ENCODE results near the gene MAML2.

MAML2 gene

DNA sequence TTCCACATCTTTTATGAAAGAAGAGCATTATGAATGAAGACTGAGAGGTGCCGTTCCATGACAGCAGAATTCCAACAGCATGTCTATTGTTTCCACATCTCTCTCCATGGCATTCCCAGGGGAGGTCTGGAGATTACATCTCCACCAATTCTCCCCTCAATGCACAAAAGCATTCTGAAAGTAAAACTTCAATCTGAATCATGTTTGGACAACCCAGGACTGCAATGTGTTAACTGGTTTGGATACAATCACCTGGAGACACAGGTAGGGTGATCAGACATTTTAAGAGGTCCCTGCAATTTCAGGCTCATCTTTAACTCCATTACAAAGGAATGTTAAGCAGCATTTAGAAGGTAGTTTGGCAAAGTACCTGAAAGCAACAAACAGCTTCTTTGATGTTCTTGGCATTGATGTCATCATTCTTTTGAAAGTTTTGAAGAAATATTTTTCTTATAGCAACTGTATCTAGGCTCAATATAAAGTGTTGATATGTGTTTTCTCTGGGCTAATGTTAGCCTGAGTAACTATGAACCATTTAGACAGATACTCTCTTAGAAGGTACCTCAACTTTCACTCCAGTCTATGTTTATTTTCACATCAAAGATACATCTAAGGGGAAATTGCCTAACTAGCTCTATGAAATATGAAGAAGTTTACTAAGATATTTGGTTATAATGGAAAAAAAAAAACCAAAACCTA lies 237.6 kb downstream of the MAML2 start:
- Histone ChIP-seq H3K4me2 (ENCODE audit: insufficient read depth, low read length) (no peak overlapping the region), H3K36me3 (ENCODE audit: insufficient read depth, low read length) (no peaks in the 10 kb centered on the region), H3K27me3 (ENCODE audit: insufficient read depth, low read length, poor library complexity) (no peaks in the 10 kb centered on the region), H3K4me3 (ENCODE audit: low read depth in 1 of 2, low read length in 2 of 2) (no peak overlapping the region), H3K27ac (ENCODE audit: low read length) (no peak overlapping the region), H3K9me3 (ENCODE audit: insufficient read depth, low read length, severe bottlenecking) (no peaks in the 10 kb centered on the region), H3K9ac (ENCODE audit: low read depth, low read length) (no peak overlapping the region), H2AFZ (ENCODE audit: low read depth, low read length) (no peak overlapping the region), H3K79me2 (ENCODE audit: insufficient read depth, low read length) (no peaks in the 10 kb centered on the region), H3K4me1 (ENCODE audit: insufficient read depth, low read length) (no peaks in the 10 kb centered on the region), H4K20me1 (ENCODE audit: insufficient read depth, low read length) (no peaks in the 10 kb centered on the region)
- TF ChIP-seq, protein P1, sequence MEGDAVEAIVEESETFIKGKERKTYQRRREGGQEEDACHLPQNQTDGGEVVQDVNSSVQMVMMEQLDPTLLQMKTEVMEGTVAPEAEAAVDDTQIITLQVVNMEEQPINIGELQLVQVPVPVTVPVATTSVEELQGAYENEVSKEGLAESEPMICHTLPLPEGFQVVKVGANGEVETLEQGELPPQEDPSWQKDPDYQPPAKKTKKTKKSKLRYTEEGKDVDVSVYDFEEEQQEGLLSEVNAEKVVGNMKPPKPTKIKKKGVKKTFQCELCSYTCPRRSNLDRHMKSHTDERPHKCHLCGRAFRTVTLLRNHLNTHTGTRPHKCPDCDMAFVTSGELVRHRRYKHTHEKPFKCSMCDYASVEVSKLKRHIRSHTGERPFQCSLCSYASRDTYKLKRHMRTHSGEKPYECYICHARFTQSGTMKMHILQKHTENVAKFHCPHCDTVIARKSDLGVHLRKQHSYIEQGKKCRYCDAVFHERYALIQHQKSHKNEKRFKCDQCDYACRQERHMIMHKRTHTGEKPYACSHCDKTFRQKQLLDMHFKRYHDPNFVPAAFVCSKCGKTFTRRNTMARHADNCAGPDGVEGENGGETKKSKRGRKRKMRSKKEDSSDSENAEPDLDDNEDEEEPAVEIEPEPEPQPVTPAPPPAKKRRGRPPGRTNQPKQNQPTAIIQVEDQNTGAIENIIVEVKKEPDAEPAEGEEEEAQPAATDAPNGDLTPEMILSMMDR (IDR thresholded peaks at IDR 0.05; ENCODE audit: borderline replicate concordance, extremely low read depth, low read length, poor library complexity, severe bottlenecking): no peak
- TF ChIP-seq EZH2 (IDR thresholded peaks at IDR 0.05; ENCODE audit: borderline replicate concordance, low read depth, low read length, severe bottlenecking): no peak
- ATAC-seq (ENCODE audit: insufficient read depth, low read depth) (no peak), DNase-seq (no peak)

DNA sequence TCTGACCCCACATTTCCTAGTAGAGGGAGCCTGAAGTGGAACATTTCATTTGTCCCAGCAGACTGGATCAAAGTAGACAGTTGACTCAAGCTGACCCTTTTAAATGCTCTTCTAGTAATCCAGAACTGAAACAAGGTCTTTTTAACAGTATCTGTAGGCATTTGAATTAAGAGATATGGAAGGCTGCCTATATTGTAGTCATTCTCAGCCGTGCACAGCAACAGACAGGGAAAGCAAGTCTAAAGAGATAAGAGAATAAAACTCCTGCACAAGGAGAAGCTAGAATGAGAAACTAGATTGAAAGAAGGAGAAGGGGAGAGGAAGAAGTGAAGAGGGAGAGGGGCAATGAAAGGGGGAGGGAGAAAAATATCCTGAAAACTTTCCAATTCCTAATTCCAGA lies 238.5 kb downstream of the MAML2 start:
- H4K20me1 ChIP-seq (ENCODE audit: insufficient read depth, low read length): no peaks in the 10 kb centered on the region
- no peak overlapping the region for H3K9ac ChIP-seq (ENCODE audit: low read depth, low read length)
- no peak overlapping the region for H2AFZ ChIP-seq (ENCODE audit: low read depth, low read length)
- H3K4me2 ChIP-seq (ENCODE audit: insufficient read depth, low read length): no peak overlapping the region
- no peaks in the 10 kb centered on the region for H3K9me3 ChIP-seq (ENCODE audit: insufficient read depth, low read length, severe bottlenecking)
- H3K4me1 ChIP-seq (ENCODE audit: insufficient read depth, low read length): no peaks in the 10 kb centered on the region
- ATAC-seq (ENCODE audit: insufficient read depth, low read depth) (no peak), DNase-seq (no peak)
- no peaks in the 10 kb centered on the region for H3K36me3 ChIP-seq (ENCODE audit: insufficient read depth, low read length)
- no peaks in the 10 kb centered on the region for H3K79me2 ChIP-seq (ENCODE audit: insufficient read depth, low read length)
- no peaks in the 10 kb centered on the region for H3K27me3 ChIP-seq (ENCODE audit: insufficient read depth, low read length, poor library complexity)
- H3K4me3 ChIP-seq (ENCODE audit: low read depth in 1 of 2, low read length in 2 of 2): no peak overlapping the region
- no peak for TF ChIP-seq EZH2 (IDR thresholded peaks at IDR 0.05; ENCODE audit: borderline replicate concordance, low read depth, low read length, severe bottlenecking)
- TF ChIP-seq, protein P1 (IDR thresholded peaks at IDR 0.05; ENCODE audit: borderline replicate concordance, extremely low read depth, low read length, poor library complexity, severe bottlenecking): no peak
- no peak overlapping the region for H3K27ac ChIP-seq (ENCODE audit: low read length)

DNA sequence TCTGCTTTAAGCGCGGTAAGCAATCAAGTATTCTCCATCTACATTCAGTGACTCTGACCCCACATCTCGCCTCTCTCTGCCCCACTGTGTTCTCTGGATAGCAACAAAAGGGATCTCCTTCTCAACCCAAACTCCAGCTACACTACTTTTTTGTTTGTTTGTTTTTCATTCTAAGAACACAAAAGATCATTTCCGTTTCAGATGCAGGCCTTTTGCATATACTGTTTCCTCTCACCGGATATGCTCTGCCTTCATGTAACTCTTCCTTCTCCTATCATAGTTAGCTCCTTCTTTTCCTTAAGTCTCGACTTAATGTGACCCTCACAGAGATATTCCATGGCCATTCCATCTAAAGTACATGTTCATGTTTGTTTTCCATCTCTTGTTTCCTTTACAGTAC lies 239.3 kb downstream of the MAML2 start:
- no peak for TF ChIP-seq EZH2 (IDR thresholded peaks at IDR 0.05; ENCODE audit: borderline replicate concordance, low read depth, low read length, severe bottlenecking)
- TF ChIP-seq, protein P1 (IDR thresholded peaks at IDR 0.05; ENCODE audit: borderline replicate concordance, extremely low read depth, low read length, poor library complexity, severe bottlenecking): no peak
- no peak for DNase-seq
- ATAC-seq (ENCODE audit: insufficient read depth, low read depth): no peak
- Histone ChIP-seq H3K9ac (ENCODE audit: low read depth, low read length) (no peak overlapping the region), H3K79me2 (ENCODE audit: insufficient read depth, low read length) (no peaks in the 10 kb centered on the region), H3K27ac (ENCODE audit: low read length) (no peak overlapping the region), H3K27me3 (ENCODE audit: insufficient read depth, low read length, poor library complexity) (no peaks in the 10 kb centered on the region), H2AFZ (ENCODE audit: low read depth, low read length) (no peak overlapping the region), H3K4me2 (ENCODE audit: insufficient read depth, low read length) (no peak overlapping the region), H3K9me3 (ENCODE audit: insufficient read depth, low read length, severe bottlenecking) (no peaks in the 10 kb centered on the region), H3K4me3 (ENCODE audit: low read depth in 1 of 2, low read length in 2 of 2) (no peak overlapping the region), H3K36me3 (ENCODE audit: insufficient read depth, low read length) (no peaks in the 10 kb centered on the region), H3K4me1 (ENCODE audit: insufficient read depth, low read length) (no peaks in the 10 kb centered on the region), H4K20me1 (ENCODE audit: insufficient read depth, low read length) (no peaks in the 10 kb centered on the region)

All from DND-41 (cell line).